Thyroid gland (tissue), 4 donors: Measurements from ENCODE around the gene GRIN2C. TPM values are rescaled to one million over a fixed set of nuclear protein-coding genes. Genes with fewer than 3 reads are reported as not detected.
"Not testable (repeated sequence)": the region's sequence is repeated elsewhere in the genome, so short reads cannot be mapped to it uniquely, and the experiment has no call there.

Experiments used
- DNase-seq, 2 donors: peaks; one replicate each; pipeline ENCODE4 v3.0.0-alpha.2; 2019
- H3K27ac ChIP-seq, 3 donors: fragments of 200-600 bp; sonication (generic); 1 replicate in 2 of 3; 2 replicates in 1 of 3; pipeline ENCODE4 v1.5.1; 2016 to 2019; ENCODE audit warnings: mild to moderate bottlenecking in 1 of 3, moderate library complexity in 1 of 3
- H3K27me3 ChIP-seq: fragments of 200-600 bp; sonication (generic); one replicate; pipeline ENCODE4 v1.5.1; 2019
- H3K36me3 ChIP-seq, 2 donors: fragments of 200-600 bp; sonication (generic); one replicate each; pipeline ENCODE4 v1.5.1; 2016 to 2019
- H3K4me1 ChIP-seq, 2 donors: fragments of 200-600 bp; sonication (generic); one replicate each; pipeline ENCODE4 v1.5.1; 2017 to 2019
- H3K4me3 ChIP-seq, 3 donors: fragments of 200-600 bp; sonication (generic); replicated peaks in 1 of 3; 1 replicate in 2 of 3; 2 replicates in 1 of 3; pipeline ENCODE4 v1.5.1; 2016; ENCODE audit warnings: mild to moderate bottlenecking in 1 of 3
- H3K9me3 ChIP-seq: fragments of 200-600 bp; sonication (generic); one replicate; pipeline ENCODE4 v1.5.1; 2017
- CTCF ChIP-seq, 6 experiments: fragments of 200-600 bp in 3 of 6; fragments of 450-650 bp in 3 of 6; sonication (generic) in 3 of 6; IDR thresholded peaks; one replicate each; pipeline ENCODE4 v1.5.1; 2016 to 2019; ENCODE audit warnings: antibody characterized with exemption in 6 of 6, mild to moderate bottlenecking in 2 of 6, inconsistent platforms in 1 of 6, moderate library complexity in 1 of 6
- POLR2A ChIP-seq, 2 donors: fragments of 450-650 bp; IDR thresholded peaks; one replicate each; pipeline ENCODE4 v1.6.1; 2017; ENCODE audit warnings: antibody characterized with exemption in 2 of 2, mild to moderate bottlenecking in 2 of 2, moderate library complexity in 1 of 2
- WGBS, 2 donors: methylation state at CpG; one replicate each; pipeline ENCODE4 v1.1.5; 2017; 5-methylcytosine and 5-hydroxymethylcytosine counted together
- intact Hi-C: fragments of 100-400 bp; cut with DNase I; formaldehyde crosslinking; loops from one replicate; pipeline ENCODE4 v1.15.1; 2023
- total RNA-seq, 4 donors: library from RNA; depleted of rRNA; stranded (reverse); fragments of >200 nt; gene quantifications; one replicate each; pipeline ENCODE4 v1.2.3, GENCODE V29; 2016

GRIN2C gene
- total RNA-seq, 4 donors from 2014 or later: 63.4 to 120 (median 94.0) TPM

GRCh38 chr17:74871356-74872076 lies 11.8 kb upstream of the GRIN2C start:
- Histone ChIP-seq H3K27ac (no peak overlapping the region), H3K4me1 (peaks cover 7 to 20% of the 10 kb centered on the region in 2 donors), H3K36me3 (no peaks in the 10 kb centered on the region), H3K9me3 (no peaks in the 10 kb centered on the region), H3K27me3 (no peaks in the 10 kb centered on the region), H3K4me3 (no peak overlapping the region)
- intact Hi-C loops: no loop called here
- WGBS, 2 donors: 87 to 88% methylated on average over 11 of the region's 11 CpGs
- no peak for DNase-seq
- TF ChIP-seq POLR2A (IDR thresholded peaks at IDR 0.05) (no peak), CTCF (IDR thresholded peaks at IDR 0.05) (no peak)

GRCh38 chr17:74870512-74870911 lies 10.8 kb upstream of the GRIN2C start:
- intact Hi-C loops: no loop called here
- H3K4me1 ChIP-seq: peaks cover 7 to 19% of the 10 kb centered on the region in 2 donors
- peak; percentile 39 to 42 for DNase-seq

GRCh38 chr17:74870028-74870427 lies 10.3 kb upstream of the GRIN2C start:
- H3K9me3 ChIP-seq, H3K27me3 ChIP-seq, H3K27ac ChIP-seq, H3K4me3 ChIP-seq, H3K36me3 ChIP-seq, DNase-seq, intact Hi-C loops: not testable (repeated sequence)
- peaks cover 7 to 19% of the 10 kb centered on the region in 2 donors for H3K4me1 ChIP-seq
- 96 to 97% methylated on average over 7 to 9 of the region's 9 CpGs for WGBS, 2 donors

More at GRCh38 chr17:74870512-74870911, 10.8 kb upstream of the GRIN2C start:
- no peak for TF ChIP-seq CTCF (IDR thresholded peaks at IDR 0.05)
- no peak for TF ChIP-seq POLR2A (IDR thresholded peaks at IDR 0.05)
- Histone ChIP-seq H3K36me3 (no peaks in the 10 kb centered on the region), H3K4me3 (no peak overlapping the region), H3K27me3 (no peaks in the 10 kb centered on the region), H3K9me3 (no peaks in the 10 kb centered on the region), H3K27ac (no peak overlapping the region)
- 79 to 91% methylated on average over 3 of the region's 3 CpGs for WGBS, 2 donors

GRCh38 chr17:74868908-74869255 lies 9.2 kb upstream of the GRIN2C start:
- Histone ChIP-seq H3K27ac (no peak overlapping the region), H3K27me3 (no peaks in the 10 kb centered on the region), H3K9me3 (no peaks in the 10 kb centered on the region), H3K36me3 (no peaks in the 10 kb centered on the region), H3K4me1 (peaks cover 7 to 18% of the 10 kb centered on the region in 2 donors), H3K4me3 (no peak overlapping the region)
- intact Hi-C loops: no loop called here
- TF ChIP-seq CTCF (IDR thresholded peaks at IDR 0.05) (no peak), POLR2A (IDR thresholded peaks at IDR 0.05) (no peak)
- no peak for DNase-seq
- 91 to 92% methylated on average over 6 of the region's 6 CpGs for WGBS, 2 donors

- Histone ChIP-seq H3K4me3 (no peak overlapping the region), H3K4me1 (peaks cover 7 to 16% of the 10 kb centered on the region in 2 donors), H3K27ac (no peak overlapping the region), H3K27me3 (no peaks in the 10 kb centered on the region), H3K9me3 (no peaks in the 10 kb centered on the region), H3K36me3 (no peaks in the 10 kb centered on the region)
- TF ChIP-seq CTCF (IDR thresholded peaks at IDR 0.05) (no peak), POLR2A (IDR thresholded peaks at IDR 0.05) (no peak)
- intact Hi-C loops: no loop called here
- DNase-seq: no peak
- WGBS, 2 donors: 80 to 86% methylated on average over 12 of the region's 12 CpGs
Observed at GRCh38 chr17:74868251-74868907, 8.7 kb upstream of the GRIN2C start.
